Spleen (tissue), 7 donors: ENCODE results near the gene ARL5C.

ENCODE experiments used
- POLR2A ChIP-seq, 3 donors: fragments of 450-650 bp; IDR thresholded peaks; one replicate each; pipeline ENCODE4 v1.5.1; 2017; ENCODE audit warnings: antibody characterized with exemption in 3 of 3, mild to moderate bottlenecking in 1 of 3
- TF ChIP-seq, protein P1 (sequence below), 11 experiments: fragments of 200-600 bp in 7 of 11; fragments of 450-650 bp in 4 of 11; sonication (generic) in 4 of 11; IDR thresholded peaks in 8 of 11; conservative IDR thresholded peaks in 3 of 11; 1 replicate in 7 of 11; 2 replicates in 4 of 11; pipeline versions ENCODE4 v1.4.0 to v1.8.0; 2016 to 2021; ENCODE audit warnings: antibody characterized with exemption in 11 of 11, inconsistent platforms in 4 of 11, mild to moderate bottlenecking in 1 of 11
- donor health status: DM: no; HTN: no; CAD: no; lungs with moderate emphysema.
- donor health status: DM: no; HTN: no; CAD: no.
- donor health status: DM: no; HTN: no; CAD: no.

DNA sequence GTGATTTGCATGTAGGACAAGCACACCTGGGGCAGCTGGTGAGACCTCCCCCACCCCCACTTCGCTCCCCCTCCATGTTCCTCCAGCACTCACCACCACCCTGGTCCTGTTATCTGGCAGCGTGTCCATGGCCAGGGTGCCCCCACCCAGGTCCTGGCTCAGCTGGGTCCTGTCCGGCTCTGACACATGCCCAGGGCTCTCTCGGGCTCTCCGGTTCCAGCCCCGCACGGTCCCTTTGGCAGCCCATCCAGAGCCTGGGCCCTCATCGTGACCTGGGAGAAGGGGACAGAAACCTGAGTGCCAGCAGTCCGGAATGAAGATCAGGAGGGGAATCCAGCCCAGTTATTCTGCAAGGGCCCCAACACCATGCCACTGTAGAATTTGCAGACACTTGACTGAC is 26.4 kb downstream of the ARL5C start:
- TF ChIP-seq, protein P1, sequence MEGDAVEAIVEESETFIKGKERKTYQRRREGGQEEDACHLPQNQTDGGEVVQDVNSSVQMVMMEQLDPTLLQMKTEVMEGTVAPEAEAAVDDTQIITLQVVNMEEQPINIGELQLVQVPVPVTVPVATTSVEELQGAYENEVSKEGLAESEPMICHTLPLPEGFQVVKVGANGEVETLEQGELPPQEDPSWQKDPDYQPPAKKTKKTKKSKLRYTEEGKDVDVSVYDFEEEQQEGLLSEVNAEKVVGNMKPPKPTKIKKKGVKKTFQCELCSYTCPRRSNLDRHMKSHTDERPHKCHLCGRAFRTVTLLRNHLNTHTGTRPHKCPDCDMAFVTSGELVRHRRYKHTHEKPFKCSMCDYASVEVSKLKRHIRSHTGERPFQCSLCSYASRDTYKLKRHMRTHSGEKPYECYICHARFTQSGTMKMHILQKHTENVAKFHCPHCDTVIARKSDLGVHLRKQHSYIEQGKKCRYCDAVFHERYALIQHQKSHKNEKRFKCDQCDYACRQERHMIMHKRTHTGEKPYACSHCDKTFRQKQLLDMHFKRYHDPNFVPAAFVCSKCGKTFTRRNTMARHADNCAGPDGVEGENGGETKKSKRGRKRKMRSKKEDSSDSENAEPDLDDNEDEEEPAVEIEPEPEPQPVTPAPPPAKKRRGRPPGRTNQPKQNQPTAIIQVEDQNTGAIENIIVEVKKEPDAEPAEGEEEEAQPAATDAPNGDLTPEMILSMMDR (IDR thresholded peaks at IDR 0.05 in 8 of 11, conservative IDR thresholded peaks at IDR 0.05 in 3 of 11): no peak
- no peak for TF ChIP-seq POLR2A (IDR thresholded peaks at IDR 0.05)
